Sigmoid colon (tissue), 7 donors: Measurements from ENCODE around the gene EPHA4. TPM values are rescaled to one million over a fixed set of nuclear protein-coding genes. Genes with fewer than 3 reads are reported as not detected.

Experiments
- DNase-seq: peaks from one replicate; pipeline ENCODE4 v3.0.0-alpha.2; 2019
- H3K27ac ChIP-seq, 4 donors: fragments of 200-600 bp; sonication (generic); one replicate each; pipeline ENCODE4 v1.5.1; 2016 to 2019; ENCODE audit warnings: mild to moderate bottlenecking in 1 of 4
- H3K27me3 ChIP-seq, 3 donors: fragments of 200-600 bp; sonication (generic); one replicate each; pipeline ENCODE4 v1.5.1; 2019; ENCODE audit warnings: mild to moderate bottlenecking in 1 of 3
- H3K36me3 ChIP-seq, 4 donors: fragments of 200-600 bp; sonication (generic); one replicate each; pipeline ENCODE4 v1.5.1; 2016 to 2019
- H3K4me1 ChIP-seq, 4 donors: fragments of 200-600 bp; sonication (generic); one replicate each; pipeline ENCODE4 v1.5.1; 2017 to 2019
- H3K4me3 ChIP-seq, 4 donors: fragments of 200-600 bp; sonication (generic); one replicate each; pipeline ENCODE4 v1.5.1; 2017 to 2019; ENCODE audit warnings: mild to moderate bottlenecking in 2 of 4, moderate library complexity in 1 of 4
- H3K9me3 ChIP-seq, 4 donors: fragments of 200-600 bp in 3 of 4; sonication (generic) in 3 of 4; one replicate each; pipeline versions ENCODE4 v1.5.1 to v1.6.1; 2013 to 2019
- CTCF ChIP-seq, 4 experiments: fragments of 450-650 bp in 3 of 4; fragments of 200-600 bp in 1 of 4; IDR thresholded peaks; one replicate each; pipeline ENCODE4 v1.5.1; 2016 to 2019; ENCODE audit warnings: antibody characterized with exemption in 4 of 4, mild to moderate bottlenecking in 3 of 4, moderate library complexity in 2 of 4
- EP300 ChIP-seq, 4 donors: sonication (generic); formaldehyde crosslinking; IDR thresholded peaks; one replicate each; pipeline ENCODE4 v1.6.1; 2017; ENCODE audit warnings: antibody characterized with exemption in 4 of 4
- POLR2A ChIP-seq, 2 donors: fragments of 450-650 bp; IDR thresholded peaks; one replicate each; pipeline ENCODE4 v1.6.1; 2016; ENCODE audit warnings: antibody characterized with exemption in 2 of 2, mild to moderate bottlenecking in 2 of 2, moderate library complexity in 2 of 2
- POLR2AphosphoS5 ChIP-seq, 4 donors: sonication (generic); formaldehyde crosslinking; IDR thresholded peaks; one replicate each; pipeline ENCODE4 v1.6.1; 2017; ENCODE audit warnings: antibody characterized with exemption in 4 of 4
- WGBS, 2 donors: extraction: QIAGEN DNeasy Blood & Tissue Kit; methylation state at CpG; one replicate each; pipeline ENCODE4 v1.1.7; 2013; 5-methylcytosine and 5-hydroxymethylcytosine counted together
- intact Hi-C: fragments of 100-400 bp; cut with DNase I; formaldehyde crosslinking; loops from one replicate; pipeline ENCODE4 v1.15.1; 2023
- polyA plus RNA-seq, 3 donors: library from polyadenylated mRNA; stranded (reverse); fragments of 200-250 nt; gene quantifications; one replicate each; pipeline ENCODE4 v1.2.3, GENCODE V29; 2013
- total RNA-seq, 4 donors: library from RNA; depleted of rRNA; stranded (reverse); fragments of >200 nt; gene quantifications; one replicate each; pipeline ENCODE4 v1.1.0, GENCODE V29; 2016
- donor health status: healthy with polysubstance abuse.
- donor health status: Bipolar disorder and iron deficiency.
- donor health status: healthy.

EPHA4 gene
- total and polyA plus RNA-seq, 7 donors = 1.2 to 50.7 (median 26.9) TPM

GRCh38 chr2:221501210-221501882 lies 70.8 kb downstream of the EPHA4 start:
- Histone ChIP-seq H3K4me3 (no peak overlapping the region), H3K4me1 (peaks cover 0 to 16% (median 8%) of the 10 kb centered on the region in 4 donors), H3K36me3 (peaks cover 0 to 16% (median 2%) of the 10 kb centered on the region in 4 donors), H3K27ac (no peak overlapping the region), H3K27me3 (no peaks in the 10 kb centered on the region), H3K9me3 (no peaks in the 10 kb centered on the region)
- DNase-seq = no peak
- TF ChIP-seq POLR2AphosphoS5 (IDR thresholded peaks at IDR 0.05) (no peak), POLR2A (IDR thresholded peaks at IDR 0.05) (no peak), EP300 (IDR thresholded peaks at IDR 0.05) (no peak), CTCF (IDR thresholded peaks at IDR 0.05) (no peak)
- intact Hi-C loops = no loop called here
- 87 to 90% methylated on average over 10 of the region's 10 CpGs for WGBS, 2 donors

GRCh38 chr2:221500501-221501209 lies 71.4 kb downstream of the EPHA4 start:
- Histone ChIP-seq H3K4me1 (peaks cover 0 to 16% (median 8%) of the 10 kb centered on the region in 4 donors), H3K27ac (no peak overlapping the region), H3K27me3 (no peaks in the 10 kb centered on the region), H3K4me3 (no peak overlapping the region), H3K36me3 (peaks cover 0 to 16% (median 2%) of the 10 kb centered on the region in 4 donors), H3K9me3 (no peaks in the 10 kb centered on the region)
- TF ChIP-seq CTCF (IDR thresholded peaks at IDR 0.05) (no peak), POLR2AphosphoS5 (IDR thresholded peaks at IDR 0.05) (no peak), POLR2A (IDR thresholded peaks at IDR 0.05) (no peak), EP300 (IDR thresholded peaks at IDR 0.05) (no peak)
- intact Hi-C loops = no loop called here
- WGBS, 2 donors = 91 to 92% methylated on average over 6 of the region's 6 CpGs
- no peak for DNase-seq

GRCh38 chr2:221495731-221496130 lies 76.4 kb downstream of the EPHA4 start:
- Histone ChIP-seq H3K4me3 (no peak overlapping the region), H3K9me3 (no peaks in the 10 kb centered on the region), H3K36me3 (peaks cover 0 to 13% (median 2%) of the 10 kb centered on the region in 4 donors), H3K4me1 (peaks cover 0 to 9% (median 2%) of the 10 kb centered on the region in 4 donors), H3K27me3 (no peaks in the 10 kb centered on the region), H3K27ac (no peak overlapping the region)
- intact Hi-C loops = no loop called here
- no peak for TF ChIP-seq POLR2AphosphoS5 (IDR thresholded peaks at IDR 0.05)
- no peak for TF ChIP-seq EP300 (IDR thresholded peaks at IDR 0.05)
- WGBS, 2 donors = 96 to 98% methylated on average over 4 of the region's 4 CpGs
- DNase-seq = no peak

- Histone ChIP-seq H3K27ac (no peak overlapping the region), H3K9me3 (no peaks in the 10 kb centered on the region), H3K4me3 (no peak overlapping the region), H3K4me1 (peaks cover 0 to 9% (median 3%) of the 10 kb centered on the region in 4 donors), H3K27me3 (no peaks in the 10 kb centered on the region), H3K36me3 (peaks cover 0 to 5% (median 0%) of the 10 kb centered on the region in 4 donors)
- TF ChIP-seq POLR2AphosphoS5 (IDR thresholded peaks at IDR 0.05) (no peak), EP300 (IDR thresholded peaks at IDR 0.05) (no peak), POLR2A (IDR thresholded peaks at IDR 0.05) (no peak), CTCF (IDR thresholded peaks at IDR 0.05) (no peak)
- no peak for DNase-seq
- 78 to 87% methylated on average over 3 of the region's 3 CpGs for WGBS, 2 donors
- intact Hi-C loops = no loop called here
Observed at GRCh38 chr2:221494556-221494955, 77.5 kb downstream of the EPHA4 start.

GRCh38 chr2:221493391-221493790 lies 78.7 kb downstream of the EPHA4 start:
- WGBS, 2 donors = 95 to 97% methylated on average over 7 of the region's 7 CpGs
- TF ChIP-seq EP300 (IDR thresholded peaks at IDR 0.05) = no peak
- no peak for TF ChIP-seq POLR2A (IDR thresholded peaks at IDR 0.05)
- no peak for TF ChIP-seq POLR2AphosphoS5 (IDR thresholded peaks at IDR 0.05)
- TF ChIP-seq CTCF (IDR thresholded peaks at IDR 0.05) = no peak
- H3K27me3 ChIP-seq = no peaks in the 10 kb centered on the region
- DNase-seq = no peak
- no peak overlapping the region for H3K4me3 ChIP-seq
- peaks cover 0 to 5% (median 0%) of the 10 kb centered on the region in 4 donors for H3K36me3 ChIP-seq
- H3K27ac ChIP-seq = no peak overlapping the region
- intact Hi-C loops = no loop called here
- H3K4me1 ChIP-seq = peaks cover 0 to 21% (median 7%) of the 10 kb centered on the region in 4 donors
- no peaks in the 10 kb centered on the region for H3K9me3 ChIP-seq
